Measurements from ENCODE around the gene PPP1R18.
A peak's percentile ranks its signal among the peaks of the same experiment; 100 is the strongest.
"Not testable (repeated sequence)": the region's sequence is repeated elsewhere in the genome, so short reads cannot be mapped to it uniquely, and the experiment has no call there.

PPP1R18 gene

DNA sequence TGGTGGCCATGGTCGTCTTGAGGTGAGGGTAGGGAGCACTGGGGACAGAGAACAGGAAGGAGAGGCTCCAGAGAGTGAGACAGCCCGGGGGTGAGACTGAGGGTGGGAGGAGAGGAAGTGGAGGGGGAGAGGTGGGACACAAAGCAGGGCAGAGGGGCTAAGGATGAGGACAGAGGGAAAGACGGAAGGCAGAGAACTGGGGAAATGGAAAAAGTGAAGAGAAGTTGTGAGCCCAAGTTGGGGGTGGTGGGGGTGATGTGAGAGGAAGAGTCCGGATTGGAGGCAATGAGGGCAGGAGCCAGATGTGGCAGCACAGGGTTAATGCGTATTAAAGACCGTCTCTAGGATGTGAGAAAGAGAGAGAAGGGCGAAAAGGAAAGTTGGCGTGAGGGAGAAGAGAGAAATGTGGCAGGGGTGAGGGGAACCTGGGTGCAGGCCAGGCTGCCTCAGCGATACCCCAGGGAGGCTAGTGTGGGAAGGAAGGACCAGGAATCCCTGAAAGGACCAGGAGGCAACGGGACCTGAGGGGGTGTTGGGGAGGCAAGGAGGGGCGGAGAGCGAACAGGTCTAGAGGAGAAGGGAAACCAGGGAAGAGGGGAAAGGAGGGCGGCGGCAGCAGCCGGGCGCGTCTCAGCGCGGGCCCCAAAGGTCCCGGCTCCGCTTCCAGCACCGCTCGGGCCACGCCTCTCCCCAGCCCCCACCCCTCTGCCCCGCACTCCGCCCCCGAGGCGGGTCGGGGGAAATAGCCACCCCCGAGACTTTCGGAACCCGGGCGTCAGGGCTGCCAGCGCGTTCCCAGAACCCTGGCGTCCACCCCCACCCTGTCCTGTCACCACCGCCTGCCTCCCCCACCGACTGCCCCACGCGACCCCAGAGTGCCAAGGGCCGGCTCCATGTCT, at the start of gene PPP1R18:
PPP1R18 (minus strand) TSS at position 637 of the 899 bp plus-strand sequence; CDS start at position 10, 627 bp downstream.
- DNase-seq = no peak

GRCh38 chr6:30735668-30736314, 49.3 kb upstream of the PPP1R18 start:
- DNase-seq = no peak

GRCh38 chr6:30732237-30732943, 45.9 kb upstream of the PPP1R18 start:
- no peak for DNase-seq

DNA sequence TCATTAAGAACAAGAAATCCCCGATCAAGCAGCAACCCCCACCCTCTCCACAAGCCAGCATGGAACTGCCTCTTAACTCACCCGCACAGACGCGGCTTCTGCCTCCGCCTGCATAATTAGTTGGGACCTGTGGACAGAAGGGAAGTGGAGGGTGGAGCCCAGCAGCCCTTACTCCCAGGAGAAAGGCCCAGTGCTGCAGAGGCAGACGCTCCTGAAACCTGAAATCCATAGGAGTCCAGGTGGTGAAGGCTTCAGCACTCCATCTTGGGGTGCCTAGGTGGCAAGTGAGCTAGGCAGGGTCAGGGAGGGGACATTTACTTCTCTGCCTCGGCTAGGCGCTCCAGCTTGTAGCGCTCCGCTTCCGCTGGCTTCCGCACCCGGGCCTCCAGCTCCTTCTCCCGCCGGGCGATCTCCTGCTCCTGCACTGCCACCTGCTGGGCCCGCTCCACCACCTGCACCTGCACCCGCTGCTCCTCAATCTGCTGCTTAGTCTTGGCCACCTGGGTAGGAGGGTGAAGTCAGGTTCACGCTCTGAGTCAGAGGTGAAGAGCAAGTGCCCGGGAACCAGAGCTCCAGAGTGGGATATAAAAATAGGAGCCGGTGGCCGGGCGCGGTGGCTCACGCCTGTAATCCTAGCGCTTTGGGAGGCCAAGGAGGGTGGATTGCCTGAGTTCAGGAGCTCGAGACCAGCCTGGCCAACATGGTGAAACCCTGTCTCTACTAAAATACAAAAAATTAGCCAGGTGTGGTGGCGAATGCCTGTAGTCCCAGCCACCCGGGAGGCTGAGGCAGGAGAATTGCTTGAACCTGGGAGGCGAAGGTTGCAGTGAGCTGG, 44.4 kb upstream of the PPP1R18 start:
- DNase-seq = peak; percentile 43

GRCh38 chr6:30727920-30728553, 41.6 kb upstream of the PPP1R18 start:
- DNase-seq = no peak

DNA sequence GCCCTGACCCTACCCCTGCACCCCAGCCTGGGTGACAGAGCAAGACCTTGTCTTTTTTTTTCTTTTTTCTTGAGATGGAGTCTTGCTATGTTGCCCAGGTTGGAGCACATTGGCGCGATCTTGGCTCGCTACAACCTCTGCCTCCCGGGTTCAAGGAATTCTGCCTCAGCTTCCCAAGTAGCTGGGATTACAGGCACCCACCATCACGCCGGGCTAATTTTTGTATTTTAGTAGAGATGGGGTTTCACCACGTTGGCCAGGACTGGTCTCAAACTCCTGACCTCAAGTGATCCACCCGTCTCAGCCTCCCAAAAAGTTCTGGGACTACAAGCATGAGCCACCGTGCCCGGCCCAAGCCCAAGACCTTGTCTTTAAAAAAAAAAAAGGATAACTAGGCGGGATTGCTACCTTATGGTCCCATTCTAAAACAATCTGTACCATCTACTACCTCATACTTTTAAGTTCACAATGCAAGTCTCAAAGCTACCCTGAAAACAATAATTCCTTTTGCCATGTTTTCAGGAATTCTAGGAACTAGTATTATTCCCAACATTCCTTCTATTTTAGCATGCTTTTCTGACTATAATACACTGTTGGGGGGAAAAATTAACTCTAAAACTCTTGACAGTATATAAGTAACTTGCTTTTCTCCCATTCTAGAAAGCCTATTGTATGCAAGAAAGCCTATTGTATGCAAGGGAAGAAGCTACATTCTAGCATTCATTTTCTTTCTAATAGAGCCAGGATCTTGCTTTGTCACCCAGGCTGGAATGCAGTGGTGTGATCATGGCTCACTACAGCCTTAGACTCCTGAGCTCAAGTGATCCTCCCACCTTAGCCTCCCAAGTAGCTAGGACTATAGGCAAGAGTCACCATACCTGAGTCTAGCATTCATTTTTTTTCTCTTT, 40.3 kb upstream of the PPP1R18 start:
- no peak for DNase-seq

DNA sequence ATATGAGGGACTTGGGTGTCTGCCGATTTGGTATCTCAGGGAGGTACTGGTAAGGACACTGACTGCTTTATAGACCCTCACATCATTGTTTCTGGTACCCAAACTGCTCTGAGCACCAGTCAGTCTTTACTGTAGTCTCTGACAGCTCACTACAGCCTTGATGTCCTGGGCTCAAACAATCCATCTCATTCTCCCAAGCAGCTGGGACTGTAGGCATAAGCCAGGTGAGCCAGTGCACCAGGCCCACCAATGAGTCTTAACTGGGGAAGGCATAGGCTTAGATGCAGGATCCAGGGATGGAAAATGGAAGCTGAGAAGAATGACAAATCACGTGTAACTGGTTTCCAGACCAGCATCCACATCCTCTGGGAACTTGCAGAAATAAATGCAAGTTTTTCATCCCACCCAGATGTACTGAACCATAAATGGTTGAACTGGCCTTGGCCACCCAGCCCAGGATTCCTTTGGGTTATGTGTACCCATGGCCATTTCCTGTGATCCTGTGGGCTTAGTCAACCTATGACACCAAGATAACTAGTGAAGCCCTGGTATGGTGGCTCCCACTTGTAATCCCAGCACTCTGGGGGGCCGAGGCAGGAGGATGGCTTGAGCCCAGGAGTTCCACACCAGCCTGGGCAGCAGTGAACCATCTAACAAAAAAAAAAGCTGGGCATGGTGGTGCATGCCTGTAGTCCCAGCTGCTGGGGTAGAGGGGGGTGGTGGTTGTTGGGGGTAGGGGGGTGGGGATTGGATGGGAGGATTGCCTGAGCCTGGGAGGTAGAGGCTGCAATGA, 39.5 kb upstream of the PPP1R18 start:
- DNase-seq = no peak

DNA sequence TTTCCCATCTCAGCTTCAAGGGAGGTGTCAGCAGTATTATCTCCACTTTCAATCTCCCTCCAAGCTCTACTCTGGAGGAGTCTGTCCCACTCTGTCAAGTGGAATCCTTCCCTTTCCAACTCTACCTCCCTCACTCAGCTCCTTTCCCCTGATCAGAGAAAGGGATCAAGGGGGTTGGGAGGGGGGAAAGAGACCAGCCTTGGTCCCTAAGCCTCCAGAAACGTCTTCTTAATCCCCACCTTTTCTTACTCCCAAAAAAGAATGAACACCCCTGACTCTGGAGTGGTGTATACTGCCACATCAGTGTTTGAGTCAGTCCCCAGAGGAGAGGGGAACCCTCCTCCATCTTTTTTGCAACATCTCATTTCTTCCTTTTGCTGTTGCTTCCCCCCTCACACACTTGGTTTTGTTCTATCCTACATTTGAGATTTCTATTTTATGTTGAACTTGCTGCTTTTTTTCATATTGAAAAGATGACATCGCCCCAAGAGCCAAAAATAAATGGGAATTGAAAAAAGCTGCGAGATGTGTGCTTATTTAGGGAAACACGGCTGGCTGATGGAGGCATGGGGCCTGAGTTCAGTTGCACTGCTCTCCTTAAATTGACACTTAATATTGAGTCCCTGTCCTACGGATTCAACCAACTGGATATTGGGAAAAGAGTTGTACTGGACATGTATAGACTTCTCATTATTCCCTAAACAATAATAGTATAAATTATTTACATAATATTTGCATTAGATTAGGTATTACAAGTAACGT, 38.6 kb upstream of the PPP1R18 start:
- no peak for DNase-seq

- DNase-seq = not testable (repeated sequence)
Observed at GRCh38 chr6:30723843-30724741, 37.6 kb upstream of the PPP1R18 start.

DNA sequence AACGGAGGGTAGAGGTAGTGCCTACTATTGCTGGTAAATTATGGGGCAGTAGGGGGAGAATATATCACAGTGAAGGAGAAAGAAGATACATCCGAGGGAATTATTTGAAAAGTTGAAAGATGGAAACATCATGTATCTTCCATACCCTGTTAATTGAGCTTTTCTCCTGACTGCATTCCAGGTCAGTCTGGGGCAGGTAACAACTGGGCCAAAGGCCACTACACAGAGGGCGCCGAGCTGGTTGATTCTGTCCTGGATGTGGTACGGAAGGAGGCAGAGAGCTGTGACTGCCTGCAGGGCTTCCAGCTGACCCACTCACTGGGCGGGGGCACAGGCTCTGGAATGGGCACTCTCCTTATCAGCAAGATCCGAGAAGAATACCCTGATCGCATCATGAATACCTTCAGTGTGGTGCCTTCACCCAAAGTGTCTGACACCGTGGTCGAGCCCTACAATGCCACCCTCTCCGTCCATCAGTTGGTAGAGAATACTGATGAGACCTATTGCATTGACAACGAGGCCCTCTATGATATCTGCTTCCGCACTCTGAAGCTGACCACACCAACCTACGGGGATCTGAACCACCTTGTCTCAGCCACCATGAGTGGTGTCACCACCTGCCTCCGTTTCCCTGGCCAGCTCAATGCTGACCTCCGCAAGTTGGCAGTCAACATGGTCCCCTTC, 36.9 kb upstream of the PPP1R18 start:
- not testable (repeated sequence) for DNase-seq

- peak; percentile 39 for DNase-seq
Observed at GRCh38 chr6:30722280-30723112, 36.1 kb upstream of the PPP1R18 start.

- DNase-seq = not testable (repeated sequence)
Observed at GRCh38 chr6:30722025-30722279, 35.5 kb upstream of the PPP1R18 start.

DNA sequence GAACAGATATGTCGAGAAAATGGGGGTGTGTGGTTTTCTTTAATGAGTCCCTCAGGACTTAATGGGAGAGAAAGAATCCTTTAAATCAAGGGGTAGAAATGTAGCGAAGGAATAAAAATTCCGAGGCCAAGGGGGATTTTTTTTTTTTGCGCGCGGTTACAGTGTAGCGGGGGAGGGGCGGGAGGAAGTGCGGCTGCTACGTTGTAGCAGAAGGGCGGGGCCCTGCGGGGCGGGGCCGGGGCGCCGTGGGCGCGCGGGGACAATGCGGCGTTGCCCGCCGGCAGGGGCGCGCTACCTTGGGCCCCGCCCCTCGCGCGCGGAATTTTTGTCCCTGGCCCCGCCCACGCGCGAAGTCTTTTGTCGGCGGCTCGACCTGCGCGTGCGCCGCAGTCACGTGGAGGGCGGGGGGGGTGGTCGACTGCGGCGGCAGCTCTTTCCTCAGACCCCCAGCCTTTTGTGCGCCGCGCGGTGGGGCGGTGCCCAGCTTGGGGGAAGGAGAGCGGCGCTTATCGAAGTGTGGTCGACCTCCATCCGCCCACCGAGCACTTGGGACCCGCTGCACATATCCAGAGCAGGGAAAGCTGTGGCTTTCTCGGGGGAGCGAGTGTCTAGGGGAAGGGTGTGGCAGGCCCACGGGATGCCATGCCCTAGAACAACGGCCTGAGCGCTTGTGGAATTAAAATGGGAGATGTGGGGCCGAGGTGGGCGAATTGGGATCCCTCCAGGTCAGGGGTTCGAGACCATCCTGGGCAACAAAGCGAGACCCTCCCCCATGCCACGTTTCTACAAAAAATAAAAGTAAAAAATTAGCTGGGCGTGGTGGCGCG, 35.0 kb upstream of the PPP1R18 start:
- peak; percentile 57 for DNase-seq

DNA sequence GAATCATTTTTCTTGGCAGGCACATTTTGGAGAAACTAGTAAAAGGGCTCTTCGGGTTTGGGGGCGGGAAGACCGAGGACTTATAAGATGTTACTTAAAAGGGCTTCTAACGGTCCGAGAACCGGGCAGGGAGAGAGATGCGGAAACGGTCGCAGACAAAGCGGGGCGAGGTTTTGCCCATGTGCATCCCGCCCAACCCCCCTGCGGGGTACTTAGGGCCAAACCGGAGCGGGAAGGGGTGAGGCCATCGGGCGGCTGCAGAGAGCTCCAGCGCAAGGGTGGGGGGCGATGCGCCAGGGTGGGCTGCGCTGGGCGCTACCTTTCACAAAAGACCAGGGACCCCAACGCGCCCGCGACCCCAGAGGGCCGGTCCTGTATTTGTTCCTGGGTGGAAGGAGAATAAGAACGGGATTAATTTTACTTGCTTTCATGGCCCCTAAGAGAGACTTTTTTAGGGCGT, 34.3 kb upstream of the PPP1R18 start:
- DNase-seq = peak; percentile 37

- peak; percentile 95 for DNase-seq
Observed at GRCh38 chr6:30719791-30720737, 33.6 kb upstream of the PPP1R18 start, which contains the start of gene TUBB. Gene TUBB (plus strand): TSS chr6:30720352. CDS start chr6:30720507, 155 bp downstream.
